MG63 (cell line): ENCODE results near the gene PRDM1. TPM values are rescaled to one million over a fixed set of nuclear protein-coding genes. Genes with fewer than 3 reads are reported as not detected.

Source experiments
- DNase-seq: peaks from one replicate; pipeline ENCODE4 v3.0.0-alpha.2; 2020
- H3K27me3 ChIP-seq: fragments of 250-450 bp; sonication (Bioruptor Pico); 2 replicates; pipeline ENCODE4 v1.5.1; 2020; ENCODE audit warnings: mild to moderate bottlenecking, moderate library complexity
- H3K36me3 ChIP-seq: fragments of 250-450 bp; sonication (Bioruptor Pico); 2 replicates; pipeline ENCODE4 v1.5.1; 2020; ENCODE audit warnings: mild to moderate bottlenecking, moderate library complexity
- H3K4me3 ChIP-seq: fragments of 250-450 bp; sonication (Bioruptor Pico); 2 replicates; pipeline ENCODE4 v1.5.1; 2020; ENCODE audit warnings: mild to moderate bottlenecking, moderate library complexity
- H3K9me3 ChIP-seq: fragments of 250-450 bp; sonication (Bioruptor Pico); 2 replicates; pipeline ENCODE4 v1.5.1; 2020; ENCODE audit warnings: mild to moderate bottlenecking, moderate library complexity
- total RNA-seq: library from RNA; depleted of rRNA; stranded (reverse); fragments of >200 nt; shearing (Covaris generic); gene quantifications from 2 replicates; pipeline ENCODE4 v1.2.3, GENCODE V29; 2014; ENCODE audit warnings: low replicate concordance

Gene PRDM1
- total RNA-seq, 1 experiment from 2014 or later = not detected

DNA sequence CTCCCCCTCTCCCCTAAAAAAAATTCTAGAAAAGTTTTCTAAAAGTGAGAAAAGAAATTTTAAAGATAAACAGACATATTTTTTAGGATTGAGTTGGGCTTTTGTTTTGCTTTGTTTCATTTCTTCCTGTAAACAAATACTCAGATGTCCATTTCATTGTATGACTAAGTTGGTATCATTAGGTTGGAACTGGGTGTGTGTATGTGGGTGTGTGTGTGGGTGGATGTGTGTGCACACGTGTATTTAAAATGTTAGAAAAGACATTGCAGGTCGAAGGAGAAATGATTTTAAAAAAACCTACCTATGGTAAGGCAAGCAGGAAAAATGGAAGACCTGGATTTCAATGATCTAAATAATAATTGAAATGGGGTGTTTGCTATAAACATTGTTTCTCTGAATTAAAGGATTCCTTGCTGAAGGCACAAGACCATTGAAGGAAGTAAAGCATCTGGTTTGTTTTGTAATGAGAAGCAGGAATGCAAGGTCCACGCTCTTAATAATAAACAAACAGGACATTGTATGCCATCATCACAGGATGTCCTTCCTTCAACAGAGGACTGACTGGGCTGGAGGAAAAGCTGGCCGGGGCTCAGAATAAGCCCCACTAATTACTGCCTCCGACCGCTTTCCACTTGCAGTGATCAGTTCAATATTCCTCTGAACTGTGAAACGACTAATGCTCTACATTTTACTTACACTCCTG, 996 bp upstream of the PRDM1 start:
- Histone ChIP-seq H3K9me3 (no peaks in the 10 kb centered on the region), H3K27me3 (no peaks in the 10 kb centered on the region), H3K36me3 (no peaks in the 10 kb centered on the region), H3K4me3 (peak overlapping the region; percentile 54)
- DNase-seq = peak; percentile 26

- Histone ChIP-seq H3K27me3 (no peaks in the 10 kb centered on the region), H3K36me3 (no peaks in the 10 kb centered on the region), H3K9me3 (no peaks in the 10 kb centered on the region), H3K4me3 (peak overlapping the region; percentile 54)
- no peak for DNase-seq
These were observed 498 bp upstream of the PRDM1 start for GRCh38 chr6:106085692-106085983.

GRCh38 chr6:106086814-106087175, 659 bp downstream of the PRDM1 start:
- no peak for DNase-seq
- H3K27me3 ChIP-seq = no peaks in the 10 kb centered on the region

DNA sequence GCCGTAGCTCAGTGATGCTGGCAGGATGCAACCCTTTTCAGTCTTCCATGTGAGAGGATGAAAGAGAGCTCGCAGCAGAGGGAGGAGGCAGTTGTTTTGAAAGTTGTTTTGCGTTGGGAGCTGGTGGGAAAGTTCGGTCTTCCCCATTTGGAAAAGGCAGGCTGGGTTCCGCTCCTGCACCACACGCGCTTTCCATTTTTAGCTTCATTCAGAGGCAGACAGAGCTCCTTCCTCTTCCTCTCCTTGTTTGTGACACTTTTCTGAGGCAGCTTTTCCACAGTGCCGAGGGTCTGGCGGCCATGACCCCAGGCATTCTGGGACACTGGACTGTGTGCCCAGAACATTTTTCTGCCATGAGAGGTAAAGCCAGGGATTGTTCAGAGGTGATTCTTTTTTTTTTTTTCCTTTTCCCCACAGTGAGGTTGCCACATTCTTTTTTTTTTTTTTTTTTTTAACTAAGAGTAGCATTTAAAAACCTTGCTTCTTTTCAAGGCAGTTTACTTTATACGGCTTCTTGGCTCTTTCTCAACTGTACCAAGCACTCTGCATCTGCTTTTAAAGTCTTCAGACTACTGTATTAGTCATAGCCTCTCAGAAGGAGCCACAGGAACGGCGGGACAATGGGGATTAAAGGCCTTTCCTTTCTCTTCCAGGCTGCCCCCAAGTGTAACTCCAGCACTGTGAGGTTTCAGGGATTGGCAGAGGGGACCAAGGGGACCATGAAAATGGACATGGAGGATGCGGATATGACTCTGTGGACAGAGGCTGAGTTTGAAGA, 1.6 kb downstream of the PRDM1 start:
- DNase-seq = peak; percentile 42
- H3K9me3 ChIP-seq = no peaks in the 10 kb centered on the region
- no peaks in the 10 kb centered on the region for H3K27me3 ChIP-seq
- H3K4me3 ChIP-seq = peak overlapping the region; percentile 54
- H3K36me3 ChIP-seq = no peaks in the 10 kb centered on the region

More at GRCh38 chr6:106086814-106087175, 659 bp downstream of the PRDM1 start:
- Histone ChIP-seq H3K36me3 (no peaks in the 10 kb centered on the region), H3K9me3 (no peaks in the 10 kb centered on the region), H3K4me3 (peak overlapping the region; percentile 54)

GRCh38 chr6:106090001-106090400, 3.9 kb downstream of the PRDM1 start:
- no peak for DNase-seq

GRCh38 chr6:106092279-106092678, 6.1 kb downstream of the PRDM1 start:
- DNase-seq = no peak
- H3K27me3 ChIP-seq = no peaks in the 10 kb centered on the region
- no peak overlapping the region for H3K4me3 ChIP-seq
- H3K36me3 ChIP-seq = no peaks in the 10 kb centered on the region
- no peaks in the 10 kb centered on the region for H3K9me3 ChIP-seq

More at GRCh38 chr6:106090001-106090400, 3.9 kb downstream of the PRDM1 start:
- H3K4me3 ChIP-seq = no peak overlapping the region
- no peaks in the 10 kb centered on the region for H3K9me3 ChIP-seq
- H3K27me3 ChIP-seq = no peaks in the 10 kb centered on the region
- no peaks in the 10 kb centered on the region for H3K36me3 ChIP-seq

GRCh38 chr6:106094261-106094963, 8.3 kb downstream of the PRDM1 start:
- no peak overlapping the region for H3K4me3 ChIP-seq
- H3K27me3 ChIP-seq = no peaks in the 10 kb centered on the region
- H3K9me3 ChIP-seq = no peaks in the 10 kb centered on the region
- DNase-seq = no peak
- no peaks in the 10 kb centered on the region for H3K36me3 ChIP-seq

DNA sequence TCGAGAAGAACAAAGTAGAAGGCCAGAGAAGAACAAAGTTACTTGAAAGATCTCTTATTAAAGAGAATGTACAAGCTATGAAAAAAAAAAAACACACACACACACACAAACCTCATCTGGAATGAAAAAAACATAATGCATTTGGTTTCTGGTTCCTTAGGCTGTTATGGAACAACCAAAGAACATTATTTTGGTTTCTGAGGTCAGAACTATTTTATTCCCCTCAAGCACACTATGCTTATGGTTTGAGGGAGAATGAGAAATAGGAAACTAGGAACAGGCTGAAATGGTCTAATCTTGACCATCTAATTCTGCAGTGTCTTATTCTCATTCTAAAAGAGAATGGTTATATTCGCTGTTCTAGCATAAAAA, 8.8 kb downstream of the PRDM1 start:
- Histone ChIP-seq H3K27me3 (no peaks in the 10 kb centered on the region), H3K9me3 (no peaks in the 10 kb centered on the region), H3K4me3 (no peak overlapping the region), H3K36me3 (no peaks in the 10 kb centered on the region)
- no peak for DNase-seq

DNA sequence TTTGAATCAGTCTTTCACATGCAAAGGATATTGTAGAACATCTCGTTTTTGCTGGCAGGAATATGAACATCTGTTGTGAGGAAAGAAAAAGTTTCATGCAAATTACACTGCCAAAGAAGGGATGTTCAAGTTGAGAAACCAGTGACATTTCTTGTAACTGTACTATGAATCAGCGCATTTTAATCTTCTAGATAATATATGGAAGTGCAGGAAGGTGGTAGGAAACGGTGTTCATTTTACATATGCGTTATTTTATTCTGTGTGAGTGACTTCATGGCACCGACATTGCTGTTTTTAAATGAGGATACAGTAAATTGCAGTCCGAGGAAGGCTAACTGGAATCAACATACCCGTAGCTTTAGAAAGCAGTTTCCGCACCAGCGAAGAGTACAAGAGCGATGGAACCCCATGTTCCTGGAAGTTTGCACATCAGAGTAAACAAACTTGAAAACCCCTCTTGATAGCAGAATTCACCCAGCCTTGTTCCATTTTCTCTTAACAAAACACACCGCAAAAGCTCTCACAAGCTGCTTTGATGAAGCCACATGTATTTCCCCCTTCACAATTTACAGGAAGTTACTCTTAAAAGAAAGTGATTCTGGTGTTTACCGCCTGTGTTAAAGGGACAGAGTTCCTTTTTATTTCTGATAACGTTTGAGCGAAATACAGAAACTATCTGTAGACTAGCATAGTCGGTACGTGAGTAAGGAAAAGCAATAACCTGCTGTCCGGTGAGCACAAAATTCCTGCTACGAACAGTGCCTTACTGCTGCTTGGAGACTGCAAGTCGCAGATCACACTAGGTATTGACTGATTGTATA, 11.5 kb downstream of the PRDM1 start:
- no peaks in the 10 kb centered on the region for H3K9me3 ChIP-seq
- no peak for DNase-seq

GRCh38 chr6:106098383-106099234, 12.5 kb downstream of the PRDM1 start:
- no peak for DNase-seq
- no peaks in the 10 kb centered on the region for H3K9me3 ChIP-seq
- H3K4me3 ChIP-seq = peak overlapping the region; percentile 49
- no peaks in the 10 kb centered on the region for H3K36me3 ChIP-seq
- no peaks in the 10 kb centered on the region; the same call in 1 of the 2 replicates for H3K27me3 ChIP-seq

More for the DNA sequence above, 11.5 kb downstream of the PRDM1 start:
- no peaks in the 10 kb centered on the region for H3K36me3 ChIP-seq
- no peaks in the 10 kb centered on the region for H3K27me3 ChIP-seq
- H3K4me3 ChIP-seq = peak overlapping the region; percentile 49

DNA sequence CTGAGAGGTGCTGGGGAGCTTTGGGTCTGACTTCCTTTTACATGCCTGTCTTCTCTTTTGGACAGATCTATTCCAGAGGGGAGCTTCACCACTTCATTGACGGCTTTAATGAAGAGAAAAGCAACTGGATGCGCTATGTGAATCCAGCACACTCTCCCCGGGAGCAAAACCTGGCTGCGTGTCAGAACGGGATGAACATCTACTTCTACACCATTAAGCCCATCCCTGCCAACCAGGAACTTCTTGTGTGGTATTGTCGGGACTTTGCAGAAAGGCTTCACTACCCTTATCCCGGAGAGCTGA, 13.1 kb downstream of the PRDM1 start:
- DNase-seq = no peak
- peak overlapping the region; percentile 49 for H3K4me3 ChIP-seq
- H3K36me3 ChIP-seq = no peaks in the 10 kb centered on the region
- H3K9me3 ChIP-seq = no peaks in the 10 kb centered on the region
- H3K27me3 ChIP-seq = no peaks in the 10 kb centered on the region; the same call in 1 of the 2 replicates

GRCh38 chr6:106100755-106101154, 14.6 kb downstream of the PRDM1 start:
- H3K4me3 ChIP-seq = no peak overlapping the region
- no peak for DNase-seq

GRCh38 chr6:106101466-106101865, 15.3 kb downstream of the PRDM1 start:
- no peak for DNase-seq
- Histone ChIP-seq H3K4me3 (no peak overlapping the region), H3K36me3 (no peaks in the 10 kb centered on the region), H3K27me3 (no peaks in the 10 kb centered on the region; the same call in 1 of the 2 replicates), H3K9me3 (no peaks in the 10 kb centered on the region)

More at GRCh38 chr6:106100755-106101154, 14.6 kb downstream of the PRDM1 start:
- no peaks in the 10 kb centered on the region for H3K9me3 ChIP-seq
- no peaks in the 10 kb centered on the region for H3K36me3 ChIP-seq
- H3K27me3 ChIP-seq = no peaks in the 10 kb centered on the region; the same call in 1 of the 2 replicates

GRCh38 chr6:106102034-106102433, 15.9 kb downstream of the PRDM1 start:
- Histone ChIP-seq H3K36me3 (no peaks in the 10 kb centered on the region), H3K4me3 (no peak overlapping the region), H3K9me3 (no peaks in the 10 kb centered on the region), H3K27me3 (no peaks in the 10 kb centered on the region; the same call in 1 of the 2 replicates)
- no peak for DNase-seq

DNA sequence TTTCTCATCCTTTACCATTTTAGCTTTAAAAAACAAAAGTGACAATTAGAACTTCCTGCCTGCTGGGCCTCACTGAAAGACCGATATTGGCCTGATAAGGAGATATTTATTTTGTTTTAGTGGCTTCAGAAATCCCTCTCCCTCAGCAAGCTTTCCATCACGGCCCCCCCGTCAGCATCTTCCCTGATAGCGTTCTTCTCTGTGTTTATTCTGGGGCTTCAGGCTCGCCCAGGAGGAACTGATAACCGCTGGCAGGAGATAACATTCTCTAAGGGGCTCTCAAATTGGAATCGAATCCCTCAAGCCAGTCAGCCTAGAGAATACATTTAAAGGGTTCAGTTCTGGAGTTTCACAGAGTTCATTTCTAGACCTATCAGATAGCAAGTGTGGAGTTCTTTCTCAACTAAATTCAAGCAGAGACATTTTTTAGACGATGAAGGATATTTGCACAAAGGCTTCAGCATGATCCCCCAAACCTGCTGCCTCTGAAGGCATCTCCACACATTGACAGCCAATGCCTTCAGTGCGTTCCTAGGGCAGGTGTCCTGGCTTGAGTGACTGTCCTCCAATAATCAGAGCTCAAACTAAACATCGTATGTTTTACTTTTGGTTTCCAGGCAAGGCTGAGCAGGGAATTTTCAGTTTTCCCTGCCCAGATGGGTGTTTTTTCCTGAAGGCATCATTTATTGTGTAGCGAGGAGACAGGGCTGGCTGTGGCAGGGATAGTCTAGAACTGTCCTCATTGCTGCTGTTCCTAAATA, 17.0 kb downstream of the PRDM1 start:
- H3K36me3 ChIP-seq = no peaks in the 10 kb centered on the region
- H3K27me3 ChIP-seq = no peaks in the 10 kb centered on the region; the same call in 1 of the 2 replicates
- no peaks in the 10 kb centered on the region for H3K9me3 ChIP-seq
- peak overlapping the region; percentile 17 for H3K4me3 ChIP-seq
- no peak for DNase-seq
